Mucosa of descending colon (tissue), 3 donors: Measurements from ENCODE around the gene LYZ. TPM values are rescaled to one million over a fixed set of nuclear protein-coding genes. Genes with fewer than 3 reads are reported as not detected.
A peak's percentile ranks its signal among the peaks of the same experiment; 100 is the strongest.

Experiments used
- ATAC-seq: fragments of 200-7000 bp; cut with Tn5 transposase; one replicate; pipeline ENCODE4 v1.9.1; 2020; ENCODE audit warnings: mild to moderate bottlenecking, moderate library complexity
- DNase-seq, 3 donors: peaks; one replicate each; pipeline ENCODE4 v3.0.0-alpha.2; 2020
- H3K36me3 ChIP-seq: fragments of 200-600 bp; one replicate; pipeline ENCODE4 v1.8.0; 2021; ENCODE audit warnings: low read depth, mild to moderate bottlenecking
- H3K4me1 ChIP-seq: fragments of 200-600 bp; one replicate; pipeline ENCODE4 v1.8.0; 2021; ENCODE audit warnings: low read depth, mild to moderate bottlenecking
- H3K4me3 ChIP-seq: fragments of 200-600 bp; one replicate; pipeline ENCODE4 v1.8.0; 2021; ENCODE audit warnings: mild to moderate bottlenecking
- H3K9me3 ChIP-seq: fragments of 200-600 bp; one replicate; pipeline ENCODE4 v1.8.0; 2021; ENCODE audit warnings: mild to moderate bottlenecking
- intact Hi-C, 2 donors: fragments of 100-400 bp; cut with DNase I in 1 of 2; cut with micrococcal nuclease in 1 of 2; formaldehyde crosslinking; loops; one replicate each; pipeline versions ENCODE4 v1.11.0 to v1.11.1; 2022; cut with DNase I, micrococcal nuclease
- total RNA-seq, 3 donors: library from RNA; stranded (reverse); fragmentation: NEBNext Ultra II Directional in 2 of 3; extraction: Animal tissue kit (Norgen Biotek cat#: 25700) in 2 of 3; gene quantifications; one replicate each; pipeline versions ENCODE4 v1.2.1 to v1.2.4, GENCODE V29; 2021 to 2023
- TF ChIP-seq, protein P1 (sequence below): fragments of 200-600 bp; IDR thresholded peaks from one replicate; pipeline ENCODE4 v1.8.0; 2022; ENCODE audit warnings: antibody characterized with exemption, mild to moderate bottlenecking
- donor health status: DM: no; HTN: no; CAD: no; lungs with moderate emphysema.
- donor health status: DM: no; HTN: no; CAD: no.
- donor health status: DM: no; HTN: yes; CAD: no.

The LYZ gene
- total RNA-seq, 3 donors from 2014 or later = 47.7 to 118 (median 55.2) TPM

DNA sequence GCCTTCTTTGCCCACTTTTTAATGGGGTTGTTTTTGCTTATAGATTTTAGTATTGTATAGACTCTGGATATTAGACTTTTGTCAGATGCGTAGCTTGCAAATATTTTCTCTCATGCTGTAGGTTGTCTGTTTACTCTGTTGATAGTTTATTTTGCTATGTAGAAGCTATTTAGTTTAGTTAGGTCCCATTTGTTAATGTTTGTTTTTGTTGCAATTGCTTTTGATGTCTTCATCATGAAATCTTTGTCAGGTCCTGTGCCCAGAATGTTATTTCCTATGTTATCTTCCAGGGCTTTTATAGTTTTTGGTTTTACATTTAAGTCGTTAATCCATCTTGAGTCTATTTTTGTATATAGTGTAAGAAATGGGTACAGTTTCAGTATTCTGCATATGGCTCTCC, 30.0 kb upstream of the LYZ start:
- intact Hi-C loops = no loop called here

GRCh38 chr12:69321351-69321750, 26.8 kb upstream of the LYZ start:
- no peak for ATAC-seq
- intact Hi-C loops = no loop called here

More for the DNA sequence above, 30.0 kb upstream of the LYZ start:
- Histone ChIP-seq H3K4me3 (no peak overlapping the region), H3K36me3 (no peaks in the 10 kb centered on the region), H3K9me3 (peaks cover 4% of the 10 kb centered on the region), H3K4me1 (no peaks in the 10 kb centered on the region)
- TF ChIP-seq, protein P1, sequence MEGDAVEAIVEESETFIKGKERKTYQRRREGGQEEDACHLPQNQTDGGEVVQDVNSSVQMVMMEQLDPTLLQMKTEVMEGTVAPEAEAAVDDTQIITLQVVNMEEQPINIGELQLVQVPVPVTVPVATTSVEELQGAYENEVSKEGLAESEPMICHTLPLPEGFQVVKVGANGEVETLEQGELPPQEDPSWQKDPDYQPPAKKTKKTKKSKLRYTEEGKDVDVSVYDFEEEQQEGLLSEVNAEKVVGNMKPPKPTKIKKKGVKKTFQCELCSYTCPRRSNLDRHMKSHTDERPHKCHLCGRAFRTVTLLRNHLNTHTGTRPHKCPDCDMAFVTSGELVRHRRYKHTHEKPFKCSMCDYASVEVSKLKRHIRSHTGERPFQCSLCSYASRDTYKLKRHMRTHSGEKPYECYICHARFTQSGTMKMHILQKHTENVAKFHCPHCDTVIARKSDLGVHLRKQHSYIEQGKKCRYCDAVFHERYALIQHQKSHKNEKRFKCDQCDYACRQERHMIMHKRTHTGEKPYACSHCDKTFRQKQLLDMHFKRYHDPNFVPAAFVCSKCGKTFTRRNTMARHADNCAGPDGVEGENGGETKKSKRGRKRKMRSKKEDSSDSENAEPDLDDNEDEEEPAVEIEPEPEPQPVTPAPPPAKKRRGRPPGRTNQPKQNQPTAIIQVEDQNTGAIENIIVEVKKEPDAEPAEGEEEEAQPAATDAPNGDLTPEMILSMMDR = no peak
- ATAC-seq (no peak), DNase-seq (no peak)

GRCh38 chr12:69324797-69325466, 23.2 kb upstream of the LYZ start:
- DNase-seq (no peak), ATAC-seq (peak; percentile 54)
- no peak overlapping the region for H3K4me3 ChIP-seq
- no peaks in the 10 kb centered on the region for H3K36me3 ChIP-seq
- H3K4me1 ChIP-seq = peaks cover 7% of the 10 kb centered on the region
- TF ChIP-seq, protein P1 = no peak
- intact Hi-C loops = no loop called here
- H3K9me3 ChIP-seq = no peaks in the 10 kb centered on the region

More at GRCh38 chr12:69321351-69321750, 26.8 kb upstream of the LYZ start:
- Histone ChIP-seq H3K4me3 (no peak overlapping the region), H3K4me1 (peaks cover 3% of the 10 kb centered on the region), H3K36me3 (no peaks in the 10 kb centered on the region), H3K9me3 (peaks cover 4% of the 10 kb centered on the region)
- DNase-seq = no peak
- TF ChIP-seq, protein P1 = no peak

DNA sequence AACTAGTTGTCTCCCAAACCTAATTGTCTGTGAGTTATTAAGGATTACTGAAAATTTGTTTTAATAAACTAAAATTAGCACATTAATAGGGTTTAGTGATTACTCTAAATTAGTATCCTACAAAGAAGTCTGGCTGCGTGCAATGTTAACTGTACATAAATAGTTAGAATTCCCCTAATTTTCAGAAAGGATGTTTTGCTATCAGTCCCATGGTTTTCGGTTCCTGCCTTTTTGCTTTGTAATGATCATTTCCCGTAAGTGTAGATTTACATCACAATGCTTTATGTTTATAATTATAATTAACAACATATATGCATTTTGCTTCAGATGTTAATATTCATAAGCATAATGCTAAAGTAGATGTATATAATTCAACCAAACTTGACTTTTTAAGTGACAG, 19.8 kb upstream of the LYZ start:
- intact Hi-C loops = no loop called here
- H3K4me3 ChIP-seq = no peak overlapping the region
- TF ChIP-seq, protein P1 = no peak
- DNase-seq (no peak), ATAC-seq (no peak)
- no peaks in the 10 kb centered on the region for H3K9me3 ChIP-seq
- H3K36me3 ChIP-seq = no peaks in the 10 kb centered on the region
- H3K4me1 ChIP-seq = peaks cover 22% of the 10 kb centered on the region

GRCh38 chr12:69329669-69330428, 18.3 kb upstream of the LYZ start:
- intact Hi-C loops = no loop called here
- TF ChIP-seq, protein P1 = no peak
- DNase-seq (peak in 1 of 3 donors; percentile 19), ATAC-seq (peak; percentile 29)
- Histone ChIP-seq H3K4me1 (peaks cover 22% of the 10 kb centered on the region), H3K9me3 (no peaks in the 10 kb centered on the region), H3K36me3 (no peaks in the 10 kb centered on the region), H3K4me3 (no peak overlapping the region)
